HT1080 (cell line): ENCODE results near the gene CTDP1. TPM values are rescaled to one million over a fixed set of nuclear protein-coding genes. Genes with fewer than 3 reads are reported as not detected.

ENCODE experiments used
- DNase-seq: peaks from one replicate; pipeline ENCODE4 v3.0.0-alpha.2; 2015; ENCODE audit warnings: low read depth
- total RNA-seq: library from RNA; depleted of rRNA; stranded (reverse); fragments of >200 nt; shearing (Covaris generic); gene quantifications from 2 replicates; pipeline ENCODE4 v1.2.3, GENCODE V29; 2014

The CTDP1 gene
- total RNA-seq, 1 experiment from 2014 or later: 26.9 TPM

- DNase-seq: no peak
These were observed 36.3 kb upstream of the CTDP1 start for GRCh38 chr18:79643054-79643984.

GRCh38 chr18:79644006-79644665 is 35.5 kb upstream of the CTDP1 start:
- peak; percentile 30 for DNase-seq

- DNase-seq: no peak
These were observed 34.9 kb upstream of the CTDP1 start for GRCh38 chr18:79644666-79645057.

GRCh38 chr18:79645291-79645983 is 34.2 kb upstream of the CTDP1 start:
- peak; percentile 68 for DNase-seq

GRCh38 chr18:79647307-79647706 is 32.3 kb upstream of the CTDP1 start:
- DNase-seq: no peak

GRCh38 chr18:79650959-79651358 is 28.6 kb upstream of the CTDP1 start:
- no peak for DNase-seq

GRCh38 chr18:79657342-79657996 is 22.1 kb upstream of the CTDP1 start:
- DNase-seq: no peak

- DNase-seq: no peak
These were observed 21.2 kb upstream of the CTDP1 start for GRCh38 chr18:79658366-79658765.

GRCh38 chr18:79659733-79660132 is 19.9 kb upstream of the CTDP1 start:
- DNase-seq: no peak

GRCh38 chr18:79662034-79662433 is 17.6 kb upstream of the CTDP1 start:
- no peak for DNase-seq

- no peak for DNase-seq
These were observed 17.2 kb upstream of the CTDP1 start for GRCh38 chr18:79662439-79662838.

GRCh38 chr18:79664525-79665125 is 15.0 kb upstream of the CTDP1 start:
- DNase-seq: peak; percentile 48

- DNase-seq: no peak
These were observed 11.4 kb upstream of the CTDP1 start for GRCh38 chr18:79668203-79668602.

GRCh38 chr18:79672490-79673276 is 6.9 kb upstream of the CTDP1 start:
- no peak for DNase-seq

- DNase-seq: no peak
These were observed 2.4 kb upstream of the CTDP1 start for GRCh38 chr18:79677221-79677620.

- DNase-seq: no peak
These were observed 1.8 kb upstream of the CTDP1 start for GRCh38 chr18:79677840-79678239.

GRCh38 chr18:79678665-79679551 is 695 bp upstream of the CTDP1 start:
- peak; percentile 98 for DNase-seq

GRCh38 chr18:79680100-79680879 is 687 bp downstream of the CTDP1 start:
- peak; percentile 36 for DNase-seq
